ENCODE data around the gene TMCO2. TPM values are rescaled to one million over a fixed set of nuclear protein-coding genes. Genes with fewer than 3 reads are reported as not detected.
"Not testable (repeated sequence)": the region's sequence is repeated elsewhere in the genome, so short reads cannot be mapped to it uniquely, and the experiment has no call there.

TMCO2 gene
- not detected in 2 replicates for total RNA-seq

DNA sequence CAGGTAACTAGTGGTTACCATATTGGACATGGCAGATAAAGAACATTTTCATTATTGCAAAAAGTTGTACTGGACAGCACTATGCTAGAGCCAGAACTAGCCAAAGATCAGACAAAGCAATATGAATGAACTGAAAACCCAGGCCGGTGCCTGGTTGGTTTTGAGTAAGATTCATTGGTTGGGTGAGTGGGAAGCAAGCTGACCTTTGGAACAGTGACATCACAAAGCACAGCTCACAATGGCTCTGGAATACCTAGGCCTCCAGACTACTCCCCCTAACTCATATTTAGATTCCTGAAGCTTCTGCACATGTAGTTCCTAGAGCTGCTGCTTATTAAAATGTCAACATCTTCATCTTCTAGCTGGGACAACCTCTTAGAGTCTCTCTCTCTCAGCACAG is at the start of gene TMCO2:
Gene TMCO2 (plus strand): TSS at position 283 of the 400 bp plus-strand sequence. CDS start 57 bp downstream, at position 340.
- DNase-seq (ENCODE audit: low read depth in 2 of 2) = no peak

DNA sequence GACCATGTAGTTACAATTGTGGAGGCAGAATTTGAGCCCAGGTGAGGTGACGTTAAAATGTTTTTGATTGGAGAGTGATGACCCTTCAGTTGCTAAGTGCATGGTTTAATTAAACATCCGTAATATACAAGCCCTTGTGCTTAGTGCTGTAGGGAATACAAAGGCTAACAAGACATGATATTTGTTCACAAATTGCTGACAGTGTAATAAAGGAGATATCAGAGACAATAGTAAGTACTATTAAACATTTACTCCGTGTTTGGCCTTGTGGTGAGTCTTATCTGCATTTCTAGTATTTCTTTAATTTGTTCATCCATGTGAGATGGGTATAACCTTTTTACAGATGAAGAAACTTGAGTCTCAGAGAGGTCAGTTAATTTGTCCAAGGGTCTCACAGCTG is 48.6 kb upstream of the TMCO2 start:
- no peak for DNase-seq (ENCODE audit: low read depth in 2 of 2)

GRCh38 chr1:40204856-40205255 is 42.9 kb upstream of the TMCO2 start:
- no peak for DNase-seq (ENCODE audit: low read depth in 2 of 2)

DNA sequence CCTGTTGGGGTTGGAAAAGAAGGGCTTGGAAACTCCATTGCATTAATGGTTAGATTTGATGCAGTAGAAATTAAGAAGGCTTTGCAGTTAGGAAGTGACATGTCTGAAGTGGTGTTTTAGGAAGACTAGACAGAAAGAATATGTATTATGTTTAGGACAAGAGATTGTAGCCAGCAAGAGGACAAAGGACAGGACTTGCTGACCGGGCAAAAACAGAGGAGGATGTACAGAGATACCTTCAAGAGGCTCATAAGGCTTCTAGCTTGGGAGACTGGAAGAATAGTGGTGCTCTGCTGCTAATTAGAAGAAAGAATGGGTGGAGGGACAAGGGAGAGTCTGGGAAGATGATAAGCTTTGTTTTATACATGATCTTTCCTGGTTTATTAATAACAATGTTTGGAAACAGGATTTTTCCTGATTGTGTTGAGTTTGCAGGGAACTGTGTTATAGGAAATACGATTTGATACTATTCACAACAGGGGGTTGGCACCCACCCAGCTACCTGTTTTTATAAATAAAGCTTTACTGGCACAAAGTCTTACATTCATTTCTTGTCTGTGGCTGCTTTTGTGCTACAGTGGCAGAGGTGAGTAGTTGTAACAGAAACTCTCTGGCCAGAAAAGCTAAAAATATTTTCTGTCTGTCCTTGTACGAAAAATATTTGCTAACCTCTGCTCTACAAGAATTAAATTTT is 37.1 kb upstream of the TMCO2 start:
- DNase-seq (ENCODE audit: low read depth in 2 of 2) = peak in 1 of 2 donors; percentile 57

GRCh38 chr1:40218333-40218732 is 29.4 kb upstream of the TMCO2 start:
- no peak for DNase-seq (ENCODE audit: low read depth in 2 of 2)

- not testable (repeated sequence) for DNase-seq (ENCODE audit: low read depth in 2 of 2)
These were observed 26.2 kb upstream of the TMCO2 start for GRCh38 chr1:40221471-40221905.

DNA sequence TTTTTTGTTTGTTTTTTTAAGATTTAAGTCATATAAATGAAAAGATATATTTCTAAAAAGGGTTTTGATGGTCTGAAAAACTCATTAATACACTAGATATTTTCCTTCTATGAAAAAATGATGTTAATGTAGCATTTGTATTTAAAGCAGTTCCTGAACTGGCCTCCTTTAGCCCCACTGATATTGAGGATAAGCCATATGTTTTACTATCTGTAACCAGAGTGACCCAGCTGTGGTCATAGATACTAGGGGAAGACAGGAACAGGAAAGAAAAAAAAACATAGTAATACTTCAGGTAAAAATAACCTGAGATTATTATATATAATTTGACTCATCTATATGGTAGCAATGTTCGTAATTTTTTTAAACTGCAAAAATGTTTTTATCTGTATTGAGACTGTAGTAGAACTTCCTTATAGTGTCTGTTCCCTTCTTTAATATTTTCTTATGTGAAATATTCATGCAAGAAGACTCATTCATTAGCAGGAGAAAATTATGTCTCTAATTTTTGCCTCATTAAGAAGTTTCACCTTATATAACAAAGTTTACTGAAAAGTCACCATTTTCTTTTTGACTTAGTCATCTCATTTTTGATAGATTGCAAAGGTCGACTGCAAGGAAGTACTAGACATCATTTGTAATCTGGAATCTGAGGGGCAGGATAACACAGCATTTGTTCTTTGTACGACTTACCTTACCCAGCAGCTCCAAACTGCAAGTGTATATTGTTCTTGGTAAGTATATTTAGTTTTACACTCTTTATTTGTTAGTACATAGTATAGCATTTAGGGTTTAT is 25.6 kb upstream of the TMCO2 start:
- no peak for DNase-seq (ENCODE audit: low read depth in 2 of 2)

GRCh38 chr1:40224040-40224439 is 23.7 kb upstream of the TMCO2 start:
- DNase-seq (ENCODE audit: low read depth in 2 of 2) = no peak

DNA sequence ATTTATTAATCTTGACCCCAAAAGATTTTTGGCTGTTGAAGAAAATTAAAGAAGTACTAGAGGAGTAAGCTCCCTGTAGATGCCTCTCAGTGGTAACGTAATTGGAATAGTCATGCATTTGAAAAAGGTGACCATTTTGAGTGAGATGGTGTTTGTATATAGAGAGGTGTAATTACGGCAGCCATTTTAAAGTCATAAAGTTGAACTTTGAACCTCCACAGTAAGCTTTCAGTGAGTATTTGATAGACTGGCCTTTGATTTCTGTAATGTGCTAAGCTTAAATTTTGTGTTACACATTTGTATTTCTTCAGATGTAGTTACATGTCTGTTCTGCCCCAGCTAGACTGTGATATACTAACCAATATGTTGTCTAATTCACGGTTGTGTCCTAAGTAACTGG is 21.5 kb upstream of the TMCO2 start:
- DNase-seq (ENCODE audit: low read depth in 2 of 2) = no peak

DNA sequence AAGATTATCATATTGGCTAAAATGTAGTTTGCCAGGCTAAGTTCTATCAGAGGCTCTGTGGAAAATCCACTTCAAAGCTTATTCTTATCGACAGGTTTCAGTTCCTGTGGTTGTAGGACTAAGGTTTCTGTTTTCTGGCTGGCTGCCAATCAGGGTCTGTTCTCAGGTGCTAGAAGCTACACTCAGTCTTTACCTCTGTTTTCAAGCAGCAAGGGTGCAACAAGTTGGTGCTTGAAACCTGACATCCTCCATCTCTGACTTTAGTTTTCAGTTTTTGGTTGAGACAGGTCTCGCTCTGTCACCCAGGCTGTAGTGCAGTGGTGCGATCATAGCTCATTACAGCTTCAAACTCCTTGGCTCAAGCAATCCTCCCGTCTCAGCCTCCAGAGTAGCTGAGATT is 15.3 kb upstream of the TMCO2 start:
- no peak for DNase-seq (ENCODE audit: low read depth in 2 of 2)

- no peak for DNase-seq (ENCODE audit: low read depth in 2 of 2)
These were observed 8.1 kb upstream of the TMCO2 start for GRCh38 chr1:40239626-40240025.

GRCh38 chr1:40240390-40240789 is 7.3 kb upstream of the TMCO2 start:
- DNase-seq (ENCODE audit: low read depth in 2 of 2) = no peak

DNA sequence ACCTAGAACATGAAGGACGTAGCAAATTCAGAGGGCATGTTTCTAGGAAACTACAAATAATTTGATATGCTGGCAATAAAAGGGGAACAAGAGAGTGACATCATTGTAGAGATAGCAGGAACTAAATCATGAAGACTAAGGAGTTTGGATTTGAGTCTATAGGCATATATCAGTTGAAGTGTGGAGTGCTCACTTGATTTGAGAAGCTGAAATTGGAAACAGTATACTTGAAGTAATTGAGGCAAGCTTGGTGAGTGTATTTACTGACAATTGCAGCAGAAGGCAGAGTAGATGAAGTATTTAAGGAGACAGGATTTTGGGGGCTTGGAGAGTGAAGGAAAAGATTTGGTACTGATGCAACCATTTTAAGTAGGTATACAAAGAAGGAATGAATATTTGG is 6.4 kb upstream of the TMCO2 start:
- peak in 1 of 2 donors; percentile 1 for DNase-seq (ENCODE audit: low read depth in 2 of 2)

DNA sequence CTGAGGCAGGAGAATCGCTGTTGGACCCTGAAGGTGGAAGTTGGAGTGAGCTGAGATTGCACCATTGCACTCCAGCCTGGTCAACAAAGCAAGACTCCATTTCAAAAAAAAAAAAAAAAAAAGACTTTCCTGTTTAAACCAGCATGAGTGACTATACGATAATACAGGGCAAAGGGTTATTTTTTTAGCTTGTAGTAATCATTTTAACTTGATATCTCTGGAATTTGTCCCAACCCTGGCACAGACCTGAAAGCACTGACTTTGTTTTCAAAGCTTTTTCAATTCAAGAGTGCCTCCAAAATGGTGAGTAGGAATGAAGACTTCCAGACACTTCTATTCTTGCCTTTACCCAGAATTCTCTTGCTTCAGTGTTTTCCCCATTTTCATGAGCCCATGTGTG is 4.4 kb upstream of the TMCO2 start:
- peak in 1 of 2 donors; percentile 80 for DNase-seq (ENCODE audit: low read depth in 2 of 2)

DNA sequence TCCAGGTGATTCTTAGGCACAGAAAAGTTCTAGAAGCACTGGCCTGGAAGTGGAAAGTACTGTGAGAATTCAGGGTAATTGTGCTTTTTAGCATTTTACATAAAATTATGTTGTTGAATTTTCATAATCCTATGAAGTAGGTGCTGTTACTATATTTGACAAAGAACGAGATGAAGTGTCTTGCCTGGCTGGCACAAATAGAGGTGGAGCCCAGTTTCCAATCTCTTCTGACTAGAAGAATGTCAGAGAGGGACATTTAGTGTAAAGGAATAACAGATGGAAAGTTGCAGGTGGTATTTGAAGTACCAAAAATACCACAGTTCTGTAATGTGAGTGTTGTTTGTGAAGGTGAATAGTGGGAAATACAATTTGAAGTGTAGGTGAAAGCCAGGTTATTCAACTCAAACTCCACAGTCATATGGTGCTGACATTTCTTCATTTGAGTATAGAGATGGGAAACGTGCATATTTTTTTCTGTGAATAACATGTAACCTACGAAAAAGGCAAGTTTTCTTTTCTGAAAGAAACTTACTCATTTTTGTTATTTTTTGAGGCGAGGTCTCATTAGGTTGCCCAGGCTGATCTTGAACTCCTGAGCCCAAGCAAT is 3.5 kb upstream of the TMCO2 start:
- DNase-seq (ENCODE audit: low read depth in 2 of 2) = no peak

DNA sequence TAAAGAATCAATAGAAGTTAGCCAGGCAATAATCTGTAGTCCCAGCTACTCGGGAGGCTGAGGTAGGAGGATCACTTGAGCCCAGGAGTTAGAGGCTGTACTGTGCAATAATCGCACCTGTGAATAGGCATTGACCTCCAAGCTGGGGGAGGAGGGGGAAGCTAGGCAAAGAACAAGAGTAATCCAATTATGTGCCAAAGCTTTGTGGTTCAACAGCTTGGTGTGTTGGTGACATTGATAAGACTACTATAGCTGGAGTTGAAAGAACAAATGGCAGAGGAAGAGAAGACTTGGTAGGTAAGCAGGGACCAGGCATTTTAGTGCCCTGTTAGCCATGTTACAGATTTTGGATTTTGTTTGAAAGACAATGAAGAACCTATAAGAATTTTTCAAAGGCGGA is 2.1 kb upstream of the TMCO2 start:
- no peak for DNase-seq (ENCODE audit: low read depth in 2 of 2)

- DNase-seq (ENCODE audit: low read depth in 2 of 2) = no peak
These were observed 675 bp downstream of the TMCO2 start for GRCh38 chr1:40248412-40248811.

DNA sequence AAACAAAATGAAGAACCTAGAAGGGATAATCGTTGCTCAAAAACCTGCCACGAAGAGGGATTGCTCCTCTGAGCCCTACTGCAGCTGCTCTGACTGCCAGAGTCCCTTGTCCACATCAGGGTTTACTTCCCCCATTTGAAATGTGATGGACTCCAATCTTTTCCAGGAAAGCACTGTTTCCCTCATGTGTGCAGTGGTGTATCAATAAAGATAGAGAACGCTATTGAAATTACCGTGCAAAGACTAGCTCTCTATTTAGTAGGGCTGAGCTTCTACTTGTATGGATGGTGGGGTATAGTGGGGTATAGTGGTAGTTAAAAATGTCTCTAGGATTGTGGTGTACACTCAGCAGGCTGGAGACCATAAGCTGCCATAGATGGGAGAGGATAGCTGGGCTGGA is 3.7 kb downstream of the TMCO2 start:
- no peak for DNase-seq (ENCODE audit: low read depth in 2 of 2)

DNA sequence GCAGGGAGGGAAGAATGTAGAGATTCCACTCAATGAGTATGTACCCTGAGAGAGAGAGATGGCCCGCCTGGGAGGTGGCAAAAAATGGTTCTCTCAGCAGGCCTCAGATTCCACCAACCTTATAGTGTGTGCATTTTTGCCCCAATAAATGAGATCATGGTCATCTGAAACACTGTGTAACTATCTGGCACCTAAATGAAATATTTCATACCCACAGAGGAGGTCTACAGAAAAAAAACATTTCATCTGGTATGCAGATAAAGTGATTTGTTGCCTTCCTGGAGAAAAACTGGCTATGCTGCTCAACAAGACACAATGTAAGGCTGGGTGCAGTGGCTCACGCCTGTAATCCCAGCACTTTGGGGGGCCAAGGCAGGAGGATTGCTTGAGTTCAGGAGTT is 4.9 kb downstream of the TMCO2 start:
- DNase-seq (ENCODE audit: low read depth in 2 of 2) = no peak

DNA sequence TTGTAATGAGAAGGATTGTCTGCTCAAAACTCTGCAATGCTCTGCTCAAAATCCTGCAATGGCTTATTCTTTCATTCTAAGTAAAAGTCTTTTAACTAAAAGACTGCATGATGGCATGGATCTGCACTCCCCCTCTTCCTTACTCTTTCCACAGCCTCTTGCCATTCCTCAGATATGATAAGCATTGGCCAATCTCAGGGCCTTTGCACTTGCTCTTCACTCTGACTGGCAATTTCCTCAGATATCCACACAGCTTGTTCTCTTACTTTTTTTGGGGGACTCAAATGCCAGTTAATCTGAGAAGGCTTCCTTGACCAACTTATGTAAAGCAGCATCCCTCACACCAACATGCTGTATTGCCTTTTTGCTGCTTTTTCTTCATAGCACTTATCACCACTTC is 7.5 kb downstream of the TMCO2 start:
- no peak for DNase-seq (ENCODE audit: low read depth in 2 of 2)

DNA sequence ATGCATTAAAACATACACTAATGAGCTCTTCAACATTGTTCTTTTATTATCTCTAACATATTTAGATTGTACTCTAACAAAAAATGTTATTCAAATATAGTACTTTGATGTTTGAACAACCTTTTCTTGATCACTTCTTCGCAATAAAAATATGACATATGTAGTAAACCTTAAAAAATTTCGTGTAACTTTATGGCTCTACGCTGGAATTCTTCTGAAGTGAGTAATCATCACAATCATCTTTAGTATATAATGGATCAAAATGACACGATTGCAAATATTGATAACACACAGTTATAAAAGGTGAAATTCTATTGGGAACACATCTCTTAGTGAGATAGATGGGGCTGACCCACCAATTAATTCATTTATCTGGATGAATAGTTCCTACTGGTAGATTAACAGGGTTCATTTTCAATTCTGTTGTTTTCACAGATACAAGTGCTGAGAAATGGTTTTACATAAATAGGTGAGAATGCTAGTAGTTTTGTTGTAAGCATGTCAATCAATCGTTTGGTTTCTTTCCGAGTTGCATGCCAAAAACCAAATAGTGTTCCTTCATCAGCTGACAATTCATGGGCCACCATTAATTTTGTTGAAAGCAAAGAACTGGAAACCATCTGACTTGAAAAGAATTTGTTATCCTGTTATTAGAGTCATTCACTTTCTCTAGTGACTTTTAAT is 8.8 kb downstream of the TMCO2 start:
- peak; percentile 3 to 32 for DNase-seq (ENCODE audit: low read depth in 2 of 2)

GRCh38 chr1:40257313-40257687 is 9.6 kb downstream of the TMCO2 start:
- DNase-seq (ENCODE audit: low read depth in 2 of 2) = no peak

Measured in lung microvascular endothelial cell (primary cell).